Activated T-cell treated with anti-CD3 and anti-CD28 coated beads, Interleukin-2, amount 50 U/mL, for 24 hours (primary cell): ENCODE measurements around the gene SYN1.
"Not testable (repeated sequence)": the region's sequence is repeated elsewhere in the genome, so short reads cannot be mapped to it uniquely, and the experiment has no call there.

ENCODE experiments used
- DNase-seq: peaks from one replicate; pipeline ENCODE4 v3.0.0-alpha.2; 2020
- H3K27ac Mint-ChIP-seq: 2 replicates; pipeline ENCODE4 v1.8.0; 2020; ENCODE audit warnings: mild to moderate bottlenecking, mixed read lengths
- H3K27me3 Mint-ChIP-seq: 2 replicates; pipeline ENCODE4 v1.8.0; 2020; ENCODE audit warnings: mixed read lengths
- H3K36me3 Mint-ChIP-seq: 2 replicates; pipeline ENCODE4 v1.8.0; 2020; ENCODE audit warnings: low read depth, mixed read lengths
- H3K4me1 Mint-ChIP-seq: 2 replicates; pipeline ENCODE4 v1.8.0; 2020; ENCODE audit warnings: low read depth, mixed read lengths
- H3K4me3 Mint-ChIP-seq: 2 replicates; pipeline ENCODE4 v1.8.0; 2020; ENCODE audit warnings: mild to moderate bottlenecking, moderate library complexity, mixed read lengths
- H3K9me3 Mint-ChIP-seq: 2 replicates; pipeline ENCODE4 v1.8.0; 2020; ENCODE audit warnings: mixed read lengths

Gene SYN1

DNA sequence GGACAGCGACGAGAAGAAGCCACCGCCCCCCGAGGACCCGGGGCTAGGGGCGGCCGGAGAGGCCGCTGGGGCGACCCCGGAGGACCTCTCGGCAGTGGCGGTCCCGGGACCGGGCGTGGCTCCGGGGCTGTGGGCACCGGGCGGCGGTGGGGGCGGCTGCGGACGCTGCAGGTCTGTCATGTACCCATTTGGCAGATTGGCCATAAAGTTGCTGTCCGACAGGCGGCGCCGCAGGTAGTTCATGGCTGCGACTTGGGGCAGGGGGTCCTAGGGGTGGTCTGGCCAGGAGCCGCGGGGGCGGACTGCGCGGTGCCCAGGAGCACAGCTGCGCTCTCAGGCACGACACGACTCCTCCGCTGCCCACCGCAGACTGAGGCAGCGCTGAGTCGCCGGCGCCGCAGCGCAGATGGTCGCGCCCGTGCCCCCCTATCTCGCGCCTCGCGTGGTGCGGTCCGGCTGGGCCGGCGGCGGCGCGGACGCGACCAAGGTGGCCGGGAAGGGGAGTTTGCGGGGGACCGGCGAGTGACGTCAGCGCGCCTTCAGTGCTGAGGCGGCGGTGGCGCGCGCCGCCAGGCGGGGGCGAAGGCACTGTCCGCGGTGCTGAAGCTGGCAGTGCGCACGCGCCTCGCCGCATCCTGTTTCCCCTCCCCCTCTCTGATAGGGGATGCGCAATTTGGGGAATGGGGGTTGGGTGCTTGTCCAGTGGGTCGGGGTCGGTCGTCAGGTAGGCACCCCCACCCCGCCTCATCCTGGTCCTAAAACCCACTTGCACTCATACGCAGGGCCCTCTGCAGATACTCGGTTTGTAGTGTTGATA is at the start of gene SYN1:
Gene SYN1 (minus strand): TSS at position 372 of the 817 bp plus-strand sequence. CDS start 129 bp downstream, at position 243.
- H3K36me3 Mint-ChIP-seq = no peaks in the 10 kb centered on the region
- no peaks in the 10 kb centered on the region for H3K9me3 Mint-ChIP-seq
- no peak within 1 kb of the TSS for H3K27ac Mint-ChIP-seq
- H3K4me3 Mint-ChIP-seq = peak within 1 kb of the TSS; percentile 45
- peaks cover 14% of the 10 kb centered on the region for H3K4me1 Mint-ChIP-seq
- peak; percentile 85 for DNase-seq
- H3K27me3 Mint-ChIP-seq = peaks cover 28% of the 10 kb centered on the region

DNA sequence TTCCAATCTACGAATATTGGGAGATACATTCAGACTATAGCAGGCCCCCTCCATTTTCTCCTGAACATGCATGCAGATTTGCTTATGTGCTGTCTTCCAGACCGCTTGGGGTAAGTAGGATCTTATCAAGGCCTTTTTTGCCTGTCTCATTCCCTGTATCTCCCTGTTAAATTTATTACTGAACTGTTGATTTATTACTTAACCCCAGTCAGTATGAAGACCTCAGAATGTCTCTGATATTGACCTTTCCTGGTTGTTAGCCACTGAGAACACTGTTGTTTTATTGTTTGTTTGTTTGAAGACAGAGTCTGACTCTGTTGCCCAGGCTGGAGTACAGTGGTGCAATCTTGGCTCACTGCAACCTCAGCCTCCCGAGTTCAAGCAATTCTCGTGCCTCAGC is 46.1 kb upstream of the SYN1 start:
- Mint-ChIP-seq H3K4me1 (peaks cover 32% of the 10 kb centered on the region), H3K27me3 (peaks cover 21% of the 10 kb centered on the region), H3K36me3 (peaks cover 10% of the 10 kb centered on the region)
- H3K9me3 Mint-ChIP-seq, H3K27ac Mint-ChIP-seq, H3K4me3 Mint-ChIP-seq, DNase-seq: not testable (repeated sequence)

DNA sequence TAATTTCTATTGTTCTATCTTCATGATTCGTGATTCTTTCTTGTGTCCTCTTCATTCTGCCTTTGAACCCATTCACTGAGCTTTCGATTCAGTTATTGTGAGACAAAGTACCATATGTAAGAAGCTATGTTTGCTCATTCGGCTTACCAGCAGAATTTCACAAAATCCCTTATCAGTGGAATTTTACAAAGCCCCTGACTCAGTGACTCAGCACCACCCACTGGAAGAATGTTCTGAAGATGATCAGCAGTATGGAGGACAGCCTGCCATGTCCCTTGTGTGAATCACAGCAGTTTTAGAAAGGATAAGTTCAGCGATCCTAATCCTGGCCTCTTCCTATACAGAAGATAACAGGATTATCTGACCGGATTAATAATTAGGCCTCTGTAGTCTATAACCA is 45.1 kb upstream of the SYN1 start:
- H3K27me3 Mint-ChIP-seq = peaks cover 15% of the 10 kb centered on the region
- peaks cover 18% of the 10 kb centered on the region for H3K36me3 Mint-ChIP-seq
- peak overlapping the region; percentile 42 for H3K27ac Mint-ChIP-seq
- H3K4me3 Mint-ChIP-seq = no peak overlapping the region
- no peaks in the 10 kb centered on the region for H3K9me3 Mint-ChIP-seq
- H3K4me1 Mint-ChIP-seq = peaks cover 40% of the 10 kb centered on the region
- DNase-seq = no peak

DNA sequence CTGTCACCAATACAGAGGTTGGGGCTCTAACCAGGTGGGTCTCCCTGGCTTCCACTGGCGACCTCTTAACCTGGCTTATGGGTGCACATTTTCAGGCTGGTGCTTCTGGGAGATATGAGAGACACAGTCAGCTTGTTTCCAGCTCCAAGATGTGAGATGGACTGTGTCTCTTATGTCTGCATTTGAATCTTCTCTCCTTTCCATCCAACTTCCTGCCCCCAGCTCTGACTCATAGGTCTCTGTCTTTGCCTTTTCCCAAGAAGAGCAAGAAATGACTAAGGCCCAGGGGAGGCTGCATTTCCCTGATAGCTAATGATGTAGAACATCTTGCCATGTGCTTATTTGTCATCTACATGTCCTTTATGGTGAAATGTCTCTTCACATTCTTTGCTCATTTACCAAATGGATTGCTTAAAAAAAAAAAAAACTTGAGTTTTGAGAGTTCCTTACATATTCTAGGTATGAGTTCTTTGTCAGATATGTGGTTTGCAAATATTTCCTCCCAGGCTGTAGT is 42.5 kb upstream of the SYN1 start:
- Mint-ChIP-seq H3K4me3 (peak overlapping the region; percentile 39), H3K27ac (peak overlapping the region; percentile 95), H3K36me3 (peaks cover 36% of the 10 kb centered on the region), H3K9me3 (peaks cover 3% of the 10 kb centered on the region), H3K4me1 (peaks cover 50% of the 10 kb centered on the region), H3K27me3 (peaks cover 22% of the 10 kb centered on the region)
- DNase-seq = peak; percentile 54

DNA sequence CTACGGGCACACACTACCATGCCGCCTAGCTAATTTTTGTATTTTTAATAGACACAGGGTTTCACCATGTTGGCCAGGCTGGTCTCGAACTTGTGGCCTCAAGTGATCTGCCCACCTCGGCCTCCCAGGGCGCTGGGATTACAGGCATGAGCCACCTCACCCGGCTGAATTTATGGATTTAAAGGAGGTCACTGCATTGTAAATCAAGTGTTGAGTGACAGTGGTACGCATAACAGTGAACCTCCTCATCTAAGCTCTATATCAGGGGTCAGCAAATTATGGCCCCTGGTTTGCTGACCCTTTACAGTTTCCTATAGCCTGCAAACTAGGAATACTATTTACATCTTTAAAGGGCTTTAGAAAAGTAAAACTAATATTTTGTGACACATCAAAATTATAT is 41.9 kb upstream of the SYN1 start:
- Mint-ChIP-seq H3K9me3 (peaks cover 3% of the 10 kb centered on the region), H3K4me3 (no peak overlapping the region), H3K36me3 (peaks cover 42% of the 10 kb centered on the region), H3K27ac (peak overlapping the region; percentile 95), H3K27me3 (peaks cover 25% of the 10 kb centered on the region), H3K4me1 (peaks cover 55% of the 10 kb centered on the region)
- DNase-seq = no peak

DNA sequence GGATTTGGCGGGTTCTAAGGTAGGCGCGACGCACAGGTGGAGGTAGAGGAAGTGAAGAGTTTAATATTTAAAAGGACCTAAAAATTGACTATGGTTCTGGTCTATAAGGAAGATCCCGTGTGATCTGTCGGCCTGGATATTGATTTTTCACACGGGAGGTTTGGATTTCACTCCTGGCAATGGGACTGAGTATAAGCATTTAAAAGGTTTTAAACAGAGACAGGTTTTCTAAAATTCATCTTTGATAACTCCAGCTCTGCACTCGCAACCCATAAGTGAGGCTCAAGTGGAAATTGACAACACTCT is 39.7 kb upstream of the SYN1 start:
- Mint-ChIP-seq H3K4me1 (peaks cover 57% of the 10 kb centered on the region), H3K27ac (peak overlapping the region; percentile 99), H3K36me3 (peaks cover 63% of the 10 kb centered on the region), H3K9me3 (peaks cover 3% of the 10 kb centered on the region), H3K4me3 (peak overlapping the region; percentile 90), H3K27me3 (peaks cover 28% of the 10 kb centered on the region)
- DNase-seq = no peak

DNA sequence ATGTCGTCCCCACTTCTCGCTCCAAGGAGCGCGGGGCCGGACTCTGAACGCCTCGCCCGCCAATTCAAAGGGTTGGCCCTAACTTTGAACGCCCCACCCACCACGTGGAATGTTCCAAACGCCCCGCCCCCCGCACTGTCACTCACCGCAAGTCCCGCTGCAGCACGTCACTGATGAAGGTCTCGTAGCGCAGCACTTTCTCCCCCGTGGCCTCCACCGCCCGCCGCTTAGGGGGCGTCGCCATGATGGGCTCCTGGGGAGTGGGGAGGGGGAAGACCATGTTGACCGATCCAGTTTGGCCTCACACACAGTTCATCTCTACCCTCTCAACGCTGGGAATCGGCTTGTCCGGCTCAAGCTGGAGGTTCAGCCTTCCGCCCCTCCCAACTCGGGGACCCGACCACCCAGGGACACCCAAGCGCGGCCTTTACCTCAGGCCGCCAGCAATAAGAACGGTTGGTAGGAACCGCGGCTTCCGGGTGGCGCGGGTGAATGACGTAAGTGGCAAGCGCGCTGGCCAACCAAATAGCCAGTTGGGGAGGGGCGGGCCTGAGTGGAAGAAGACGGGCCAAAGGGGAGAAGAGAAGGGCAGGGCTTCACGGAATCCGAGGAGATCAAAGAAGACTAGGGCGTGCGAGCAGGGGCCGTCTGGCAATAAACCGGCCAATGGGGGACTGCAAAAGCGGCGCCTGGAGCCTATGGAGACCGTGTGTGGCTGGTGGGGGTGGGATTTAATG is 39.2 kb upstream of the SYN1 start, which contains the start of gene UXT:
Gene UXT (minus strand): TSS at position 497 of the 737 bp plus-strand sequence. CDS start 253 bp downstream, at position 244.
- H3K4me1 Mint-ChIP-seq = peaks cover 56% of the 10 kb centered on the region
- peak within 1 kb of the TSS; percentile 90 for H3K4me3 Mint-ChIP-seq
- DNase-seq = peak; percentile 92
- H3K36me3 Mint-ChIP-seq = peaks cover 65% of the 10 kb centered on the region
- H3K27me3 Mint-ChIP-seq = peaks cover 28% of the 10 kb centered on the region
- peaks cover 3% of the 10 kb centered on the region for H3K9me3 Mint-ChIP-seq
- H3K27ac Mint-ChIP-seq = peak within 1 kb of the TSS; percentile 99

DNA sequence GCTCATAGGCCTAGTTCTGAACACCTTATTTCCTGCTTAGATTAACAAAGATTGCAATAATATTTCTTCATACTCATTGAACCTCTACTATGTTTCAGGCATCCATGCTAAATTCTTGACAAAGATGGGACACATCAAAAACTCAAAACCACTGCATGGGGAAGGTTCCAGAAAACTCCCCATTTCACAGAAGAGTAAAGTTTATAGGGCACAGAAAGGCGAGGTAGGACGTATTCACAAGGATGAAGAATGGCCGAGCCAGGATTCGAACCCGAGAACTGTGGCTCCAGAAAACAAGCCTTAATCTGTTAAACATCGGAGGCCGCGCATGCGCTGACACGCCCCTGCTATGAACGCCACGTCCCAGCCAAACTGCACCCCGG is 38.6 kb upstream of the SYN1 start:
- Mint-ChIP-seq H3K4me1 (peaks cover 52% of the 10 kb centered on the region), H3K36me3 (peaks cover 71% of the 10 kb centered on the region), H3K4me3 (peak overlapping the region; percentile 90), H3K9me3 (peaks cover 3% of the 10 kb centered on the region), H3K27me3 (peaks cover 28% of the 10 kb centered on the region), H3K27ac (peak overlapping the region; percentile 99)
- DNase-seq = no peak

DNA sequence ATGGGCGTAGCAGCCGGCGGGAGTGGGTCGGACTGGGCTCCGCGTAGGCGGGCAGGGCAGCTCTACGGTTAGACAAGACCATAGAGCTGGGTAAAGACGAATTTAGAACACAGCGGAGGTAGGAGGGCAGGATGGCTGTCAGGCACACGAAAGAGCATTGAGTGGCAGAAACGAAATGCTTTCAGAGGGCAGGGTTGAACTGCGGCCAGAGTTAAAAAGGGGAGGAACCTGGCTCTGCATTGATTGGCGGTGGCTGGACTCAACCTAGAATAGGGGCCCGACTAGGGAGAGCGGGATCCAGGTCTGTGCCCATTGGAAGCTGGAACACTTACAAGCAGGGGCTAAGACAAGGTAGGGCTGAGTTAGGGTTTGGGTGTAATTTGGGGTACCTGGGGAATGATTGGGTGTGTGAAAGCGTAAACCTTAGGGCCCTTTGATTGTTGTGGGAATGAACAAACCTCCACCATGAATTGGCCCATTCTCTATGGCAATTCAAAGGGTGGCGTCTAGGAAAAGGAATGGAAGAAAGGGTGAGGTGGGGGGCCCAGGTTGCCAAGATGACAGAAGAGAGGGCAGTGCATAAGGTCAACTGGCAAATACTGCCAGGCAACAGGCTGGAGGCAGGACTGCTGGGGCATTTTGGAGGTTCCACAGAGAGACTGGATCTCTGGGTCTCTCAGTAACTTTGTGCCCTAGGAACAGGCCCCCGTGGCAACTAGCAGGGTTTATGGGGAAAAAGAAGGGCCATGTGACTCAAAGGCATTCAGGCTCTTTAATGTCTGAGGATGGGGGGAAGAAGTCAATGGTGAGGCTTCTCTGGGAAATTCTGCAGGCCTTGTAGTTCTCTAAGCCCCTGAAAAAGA is 31.6 kb upstream of the SYN1 start:
- Mint-ChIP-seq H3K4me1 (peaks cover 40% of the 10 kb centered on the region), H3K27ac (peak overlapping the region; percentile 92), H3K4me3 (peak overlapping the region; percentile 85), H3K27me3 (peaks cover 31% of the 10 kb centered on the region), H3K9me3 (no peaks in the 10 kb centered on the region), H3K36me3 (peaks cover 78% of the 10 kb centered on the region)
- no peak for DNase-seq

DNA sequence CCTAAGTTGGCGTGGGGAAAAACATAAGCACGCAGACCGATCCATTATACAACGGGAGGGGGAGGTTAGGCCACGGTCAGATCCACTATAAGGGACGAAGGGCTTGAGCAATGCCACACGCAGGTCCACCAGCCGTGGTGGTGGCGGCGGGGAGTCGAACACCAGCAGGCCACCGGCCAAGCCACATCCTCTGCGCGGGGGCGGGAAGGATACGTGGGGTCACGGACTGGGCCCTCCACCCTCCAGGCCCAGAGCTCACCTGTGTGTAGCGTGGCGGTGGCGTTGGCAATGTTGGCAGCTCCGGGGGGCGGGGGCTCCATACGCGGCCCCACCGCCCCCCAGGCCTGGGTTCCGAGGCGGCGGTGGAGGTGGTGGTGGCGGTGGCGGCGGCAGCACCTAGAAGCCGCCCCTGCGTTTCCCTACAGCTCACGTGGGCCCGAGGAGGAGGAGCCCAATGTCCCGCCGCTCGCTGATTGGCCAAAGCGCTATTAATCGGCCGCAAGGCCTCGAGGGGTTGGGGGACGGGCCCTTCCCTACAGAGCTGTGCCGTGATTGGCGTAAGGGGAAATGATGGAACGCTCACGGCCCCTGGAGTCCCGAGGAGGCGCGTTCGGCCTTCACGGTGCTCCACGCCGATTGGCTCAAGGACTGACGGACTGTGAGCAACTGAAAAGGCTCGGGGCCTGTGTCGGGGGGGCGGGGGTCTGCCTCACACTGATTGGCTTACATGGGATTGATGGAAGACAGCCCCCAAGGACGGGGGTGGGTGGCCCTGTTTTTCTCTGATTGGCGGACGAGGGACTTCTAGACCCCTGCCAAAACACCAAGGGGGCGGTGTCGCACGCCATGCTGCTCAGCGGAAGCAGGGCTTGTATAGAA is 30.7 kb upstream of the SYN1 start, which contains the start of gene ELK1:
Gene ELK1 (minus strand): TSS at position 400 of the 879 bp plus-strand sequence. CDS start 9,122 bp downstream, outside the sequence.
- H3K4me1 Mint-ChIP-seq = peaks cover 39% of the 10 kb centered on the region
- peaks cover 74% of the 10 kb centered on the region for H3K36me3 Mint-ChIP-seq

DNA sequence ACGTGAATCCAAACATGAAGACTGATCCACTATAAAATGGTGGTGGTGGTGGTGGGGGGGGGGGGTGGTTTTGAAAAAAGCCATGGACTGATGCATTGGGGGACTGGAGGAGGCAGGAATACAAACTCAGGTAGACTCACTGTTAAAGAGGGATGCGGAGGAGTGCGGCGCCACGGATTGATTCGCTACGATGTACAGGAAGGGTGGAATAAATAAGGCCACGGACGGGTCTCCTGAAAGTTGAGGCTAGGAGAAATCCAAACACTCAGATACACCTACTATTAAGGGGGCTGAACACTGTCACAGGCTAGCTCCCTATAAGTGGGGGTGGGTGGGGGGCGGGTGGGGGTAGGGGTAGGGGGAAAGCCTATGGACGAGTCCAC is 30.1 kb upstream of the SYN1 start:
- Mint-ChIP-seq H3K9me3 (no peaks in the 10 kb centered on the region), H3K36me3 (peaks cover 72% of the 10 kb centered on the region), H3K27me3 (peaks cover 32% of the 10 kb centered on the region), H3K4me1 (peaks cover 44% of the 10 kb centered on the region), H3K4me3 (peak overlapping the region; percentile 85), H3K27ac (peak overlapping the region; percentile 86)
- DNase-seq = no peak

More for the DNA sequence above, 30.7 kb upstream of the SYN1 start, which contains the start of gene ELK1:
- Mint-ChIP-seq H3K27ac (peak within 1 kb of the TSS; percentile 92), H3K4me3 (peak within 1 kb of the TSS; percentile 85), H3K27me3 (peaks cover 28% of the 10 kb centered on the region), H3K9me3 (no peaks in the 10 kb centered on the region)
- peak; percentile 86 for DNase-seq

DNA sequence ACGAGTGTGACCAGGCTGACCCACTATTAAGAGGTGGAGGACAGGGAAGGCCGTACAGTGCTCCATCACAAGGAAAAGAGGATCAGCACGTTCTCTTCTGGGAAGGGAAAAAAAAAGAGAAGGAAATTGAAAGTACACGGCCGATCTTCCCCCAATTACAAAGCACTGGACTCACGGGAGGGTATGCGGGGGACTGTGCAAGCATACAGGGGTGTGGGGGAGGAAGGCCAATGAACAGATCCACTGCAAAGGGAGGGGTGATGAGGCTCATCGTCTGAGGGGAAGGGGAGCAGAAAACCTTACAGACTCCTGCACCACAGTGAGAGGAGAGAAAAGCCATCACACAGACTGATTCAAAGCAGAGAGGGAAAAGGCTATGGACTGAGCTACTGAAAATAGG is 29.6 kb upstream of the SYN1 start:
- Mint-ChIP-seq H3K36me3 (peaks cover 72% of the 10 kb centered on the region), H3K4me3 (peak overlapping the region; percentile 85), H3K4me1 (peaks cover 49% of the 10 kb centered on the region), H3K27ac (peak overlapping the region; percentile 86), H3K27me3 (peaks cover 34% of the 10 kb centered on the region), H3K9me3 (no peaks in the 10 kb centered on the region)
- no peak for DNase-seq

DNA sequence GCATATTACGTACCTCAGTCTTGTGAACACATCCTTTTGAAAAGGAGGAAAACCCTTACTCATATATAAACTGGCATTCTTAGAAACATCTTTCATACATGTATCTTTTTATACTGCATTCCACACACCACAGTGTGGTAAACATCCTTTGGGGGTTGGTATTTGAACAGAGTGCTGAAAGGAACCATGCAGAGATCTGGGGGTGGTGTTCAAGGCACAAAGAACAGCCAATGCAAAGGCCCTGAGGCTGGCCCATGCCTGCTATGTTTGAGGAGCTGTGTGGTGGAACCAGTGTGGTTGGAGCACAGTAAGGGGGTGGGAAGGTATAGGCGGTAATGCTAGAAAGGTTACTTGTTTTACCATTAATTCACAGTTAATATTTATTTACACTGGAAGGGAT is 28.7 kb upstream of the SYN1 start:
- Mint-ChIP-seq H3K27me3 (peaks cover 37% of the 10 kb centered on the region), H3K4me3 (peak overlapping the region; percentile 85), H3K36me3 (peaks cover 74% of the 10 kb centered on the region), H3K4me1 (peaks cover 51% of the 10 kb centered on the region), H3K9me3 (no peaks in the 10 kb centered on the region), H3K27ac (peak overlapping the region; percentile 63)
- no peak for DNase-seq
